Kidney (tissue), 14 donors: ENCODE results near the gene SMG1. TPM values are rescaled to one million over a fixed set of nuclear protein-coding genes. Genes with fewer than 3 reads are reported as not detected.
"Not testable (repeated sequence)": the region's sequence is repeated elsewhere in the genome, so short reads cannot be mapped to it uniquely, and the experiment has no call there.

ENCODE experiments used
- DNase-seq, 5 donors: peaks; one replicate each; pipeline ENCODE4 v3.0.0-alpha.2; 2013 to 2020
- FAIRE-seq: peaks from 2 replicates; lab custom pipeline; 2012; peaks lifted over from hg19 to GRCh38; lab: Jason Lieb, UNC
- H3K27ac ChIP-seq, 2 donors: one replicate each; pipeline ENCODE4 v1.7.0; 2013; ENCODE audit warnings: low read depth in 2 of 2, low read length in 2 of 2, inconsistent platforms in 1 of 2
- H3K27me3 ChIP-seq: one replicate; pipeline ENCODE4 v1.7.1; 2013; ENCODE audit warnings: low read length, inconsistent platforms; ENCODE audit not compliant: control insufficient read depth, insufficient read depth
- H3K36me3 ChIP-seq, 3 donors: one replicate each; pipeline versions ENCODE4 v1.7.0 to v1.7.1; 2013; ENCODE audit warnings: low read length in 3 of 3, control low read depth in 1 of 3, inconsistent platforms in 1 of 3; ENCODE audit not compliant: insufficient read depth in 3 of 3, control insufficient read depth in 2 of 3
- H3K4me1 ChIP-seq, 3 donors: one replicate each; pipeline versions ENCODE4 v1.7.0 to v1.7.1; 2013; ENCODE audit warnings: low read length in 3 of 3, inconsistent platforms in 1 of 3, low read depth in 1 of 3; ENCODE audit not compliant: control insufficient read depth in 2 of 3, insufficient read depth in 2 of 3
- H3K4me3 ChIP-seq, 3 donors: one replicate each; pipeline versions ENCODE4 v1.7.0 to v1.8.1; 2013; ENCODE audit warnings: low read length in 3 of 3, control low read depth in 1 of 3, inconsistent platforms in 1 of 3
- H3K9ac ChIP-seq, 3 donors: one replicate each; pipeline versions ENCODE4 v1.7.0 to v1.7.1; 2013; ENCODE audit warnings: low read length in 3 of 3, control low read depth in 1 of 3, inconsistent platforms in 1 of 3
- H3K9me3 ChIP-seq, 3 donors: one replicate each; pipeline versions ENCODE4 v1.7.0 to v1.7.1; 2013; ENCODE audit warnings: low read length in 3 of 3, control low read depth in 1 of 3, inconsistent platforms in 1 of 3; ENCODE audit not compliant: control insufficient read depth in 2 of 3, insufficient read depth in 1 of 3
- CTCF ChIP-seq: IDR thresholded peaks from 3 replicates; pipeline ENCODE4 v1.5.1; 2012; ENCODE audit warnings: mild to moderate bottlenecking, moderate library complexity, borderline replicate concordance; ENCODE audit not compliant: insufficient read depth; ENCODE audit errors: extremely low read depth
- intact Hi-C: fragments of 100-400 bp; cut with DNase I; formaldehyde crosslinking; loops from one replicate; pipeline ENCODE4 v1.11.1; 2022
- polyA plus RNA-seq: library from polyadenylated mRNA; stranded (reverse); fragments of 350-450 nt; fragmentation: Illumina TruSeq; extraction: RNeasy Lipid Tissue Mini Kit (QIAGEN cat#74804); gene quantifications from one replicate; pipeline ENCODE4 v1.2.3, GENCODE V29; 2014; ENCODE audit warnings: low read depth, low replicate concordance; ENCODE audit not compliant: insufficient read depth
- total RNA-seq: library from RNA; stranded (reverse); fragmentation: NEBNext Ultra II Directional; extraction: Animal tissue kit (Norgen Biotek cat#: 25700); gene quantifications from one replicate; pipeline ENCODE4 v1.2.1, GENCODE V29; 2021
- donor health status: control.
- donor health status: control.
- donor health status: control.
- donor health status: control.
- donor health status: control.
- donor health status: DM: yes; HTN: yes; CAD: no.
- donor health status: Normal renal cell carcinoma (clear cell type).

Gene SMG1
- total and polyA plus RNA-seq, 2 donors from 2014 or later, result 4.9 to 94.4 TPM

GRCh38 chr16:18783430-18784341, 142.5 kb downstream of the SMG1 start:
- Histone ChIP-seq H3K4me1 (peaks cover 0 to 10% (median 0%) of the 10 kb centered on the region in 3 donors), H3K4me3 (no peak overlapping the region), H3K27me3 (no peaks in the 10 kb centered on the region), H3K9me3 (no peaks in the 10 kb centered on the region), H3K27ac (no peak overlapping the region), H3K36me3 (peaks cover 9 to 42% (median 21%) of the 10 kb centered on the region in 3 donors), H3K9ac (no peak overlapping the region)
- intact Hi-C loops, result no loop called here
- TF ChIP-seq CTCF, result no peak
- FAIRE-seq, result no peak
- no peak for DNase-seq

GRCh38 chr16:18782697-18783429, 143.3 kb downstream of the SMG1 start:
- intact Hi-C loops, result no loop called here
- TF ChIP-seq CTCF, result no peak
- peaks cover 0 to 7% (median 0%) of the 10 kb centered on the region in 3 donors for H3K4me1 ChIP-seq
- H3K27me3 ChIP-seq, result no peaks in the 10 kb centered on the region
- H3K4me3 ChIP-seq, result no peak overlapping the region
- no peak overlapping the region for H3K27ac ChIP-seq
- no peaks in the 10 kb centered on the region for H3K9me3 ChIP-seq
- no peak for DNase-seq
- no peak for FAIRE-seq
- H3K9ac ChIP-seq, result no peak overlapping the region
- peaks cover 6 to 40% (median 20%) of the 10 kb centered on the region in 3 donors for H3K36me3 ChIP-seq

GRCh38 chr16:18781232-18781631, 145.0 kb downstream of the SMG1 start:
- H3K27me3 ChIP-seq, H3K9me3 ChIP-seq, H3K4me1 ChIP-seq, intact Hi-C loops, H3K27ac ChIP-seq, DNase-seq, H3K9ac ChIP-seq, FAIRE-seq, H3K4me3 ChIP-seq: not testable (repeated sequence)
- H3K36me3 ChIP-seq, result peaks cover 0 to 28% (median 12%) of the 10 kb centered on the region in 3 donors

GRCh38 chr16:18780460-18781026, 145.7 kb downstream of the SMG1 start:
- H3K27me3 ChIP-seq, FAIRE-seq, H3K4me1 ChIP-seq, H3K9me3 ChIP-seq, DNase-seq, H3K27ac ChIP-seq, intact Hi-C loops, H3K9ac ChIP-seq, H3K4me3 ChIP-seq: not testable (repeated sequence)
- peaks cover 0 to 22% (median 12%) of the 10 kb centered on the region in 3 donors for H3K36me3 ChIP-seq

GRCh38 chr16:18777664-18778063, 148.5 kb downstream of the SMG1 start:
- H3K9me3 ChIP-seq, DNase-seq, H3K27me3 ChIP-seq, H3K36me3 ChIP-seq, FAIRE-seq, intact Hi-C loops, H3K4me1 ChIP-seq, H3K27ac ChIP-seq, H3K9ac ChIP-seq, H3K4me3 ChIP-seq: not testable (repeated sequence)

- H3K9ac ChIP-seq, H3K9me3 ChIP-seq, H3K36me3 ChIP-seq, H3K4me1 ChIP-seq, intact Hi-C loops, FAIRE-seq, DNase-seq, H3K27me3 ChIP-seq, H3K4me3 ChIP-seq, H3K27ac ChIP-seq: not testable (repeated sequence)
Measured at GRCh38 chr16:18776334-18776733, 149.9 kb downstream of the SMG1 start.
